GM23338 (cell line): ENCODE results near the gene CTNNA2.

Experiments used
- CREB1 ChIP-seq: fragments of 250-450 bp; sonication (Bioruptor Pico); IDR thresholded peaks from 2 replicates; pipeline ENCODE4 v1.5.0; 2020; ENCODE audit warnings: low read depth, mild to moderate bottlenecking, moderate library complexity
- CTCF ChIP-seq, 2 experiments: fragments of 200-600 bp in 1 of 2; sonication (generic) in 1 of 2; conservative IDR thresholded peaks; 2 replicates each; pipeline versions ENCODE4 v1.5.1 to v1.6.1; 2016 to 2017; ENCODE audit warnings: antibody characterized with exemption in 2 of 2, low read depth in 2 of 2, mild to moderate bottlenecking in 2 of 2, moderate library complexity in 1 of 2
- EZH2 ChIP-seq: fragments of 200-600 bp; sonication (generic); IDR thresholded peaks from one replicate; pipeline ENCODE4 v1.8.0; 2017; ENCODE audit warnings: antibody characterized with exemption, mild to moderate bottlenecking, low read depth; ENCODE audit not compliant: unreplicated experiment
- EZH2phosphoT487 ChIP-seq: fragments of 200-600 bp; sonication (generic); IDR thresholded peaks from one replicate; pipeline ENCODE4 v1.8.1; 2018; ENCODE audit warnings: antibody characterized with exemption; ENCODE audit not compliant: unreplicated experiment
- POLR2AphosphoS5 ChIP-seq: IDR thresholded peaks from 2 replicates; pipeline ENCODE4 v1.6.1; 2016; ENCODE audit warnings: antibody characterized with exemption, low read depth
- TF ChIP-seq, protein P1 (sequence below): IDR thresholded peaks from one replicate; pipeline ENCODE4 v1.6.1; 2018; ENCODE audit warnings: antibody characterized with exemption; ENCODE audit not compliant: unreplicated experiment

DNA sequence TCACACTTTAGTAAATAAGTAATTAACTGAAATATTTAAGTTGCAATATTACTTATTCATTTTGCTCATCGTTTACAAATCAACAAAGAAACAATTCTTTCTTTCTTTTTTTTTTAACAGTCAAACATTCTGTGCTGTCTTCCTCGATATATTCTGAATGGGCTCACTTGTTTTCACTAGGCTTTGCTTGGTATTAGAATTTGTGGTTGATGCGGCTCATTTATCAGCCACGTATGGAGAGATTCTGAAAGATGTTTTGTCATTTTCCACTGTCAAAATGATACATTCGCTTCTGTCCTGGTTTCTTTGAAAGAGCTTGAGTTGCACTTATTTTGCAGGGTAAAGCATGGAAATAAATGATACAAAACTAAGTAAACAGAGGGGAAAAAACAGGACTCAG, 468.0 kb downstream of the CTNNA2 start:
- TF ChIP-seq EZH2phosphoT487 (no peak), EZH2 (no peak), CTCF (conservative IDR thresholded peaks at IDR 0.05; ENCODE audit: low read depth in 2 of 2) (no peak), POLR2AphosphoS5 (no peak), CREB1 (CRISPR knock-in tag) (no peak)
- TF ChIP-seq, protein P1, sequence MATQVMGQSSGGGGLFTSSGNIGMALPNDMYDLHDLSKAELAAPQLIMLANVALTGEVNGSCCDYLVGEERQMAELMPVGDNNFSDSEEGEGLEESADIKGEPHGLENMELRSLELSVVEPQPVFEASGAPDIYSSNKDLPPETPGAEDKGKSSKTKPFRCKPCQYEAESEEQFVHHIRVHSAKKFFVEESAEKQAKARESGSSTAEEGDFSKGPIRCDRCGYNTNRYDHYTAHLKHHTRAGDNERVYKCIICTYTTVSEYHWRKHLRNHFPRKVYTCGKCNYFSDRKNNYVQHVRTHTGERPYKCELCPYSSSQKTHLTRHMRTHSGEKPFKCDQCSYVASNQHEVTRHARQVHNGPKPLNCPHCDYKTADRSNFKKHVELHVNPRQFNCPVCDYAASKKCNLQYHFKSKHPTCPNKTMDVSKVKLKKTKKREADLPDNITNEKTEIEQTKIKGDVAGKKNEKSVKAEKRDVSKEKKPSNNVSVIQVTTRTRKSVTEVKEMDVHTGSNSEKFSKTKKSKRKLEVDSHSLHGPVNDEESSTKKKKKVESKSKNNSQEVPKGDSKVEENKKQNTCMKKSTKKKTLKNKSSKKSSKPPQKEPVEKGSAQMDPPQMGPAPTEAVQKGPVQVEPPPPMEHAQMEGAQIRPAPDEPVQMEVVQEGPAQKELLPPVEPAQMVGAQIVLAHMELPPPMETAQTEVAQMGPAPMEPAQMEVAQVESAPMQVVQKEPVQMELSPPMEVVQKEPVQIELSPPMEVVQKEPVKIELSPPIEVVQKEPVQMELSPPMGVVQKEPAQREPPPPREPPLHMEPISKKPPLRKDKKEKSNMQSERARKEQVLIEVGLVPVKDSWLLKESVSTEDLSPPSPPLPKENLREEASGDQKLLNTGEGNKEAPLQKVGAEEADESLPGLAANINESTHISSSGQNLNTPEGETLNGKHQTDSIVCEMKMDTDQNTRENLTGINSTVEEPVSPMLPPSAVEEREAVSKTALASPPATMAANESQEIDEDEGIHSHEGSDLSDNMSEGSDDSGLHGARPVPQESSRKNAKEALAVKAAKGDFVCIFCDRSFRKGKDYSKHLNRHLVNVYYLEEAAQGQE: no peak
